Keratinocyte (primary cell): ENCODE data around the gene ZNF79. TPM values are rescaled to one million over a fixed set of nuclear protein-coding genes. Genes with fewer than 3 reads are reported as not detected.

ENCODE experiments used
- DNase-seq: peaks from one replicate; pipeline ENCODE4 v3.0.0-alpha.2; 2011; ENCODE audit warnings: low read depth, missing footprints, low spot score
- FAIRE-seq: peaks from 2 replicates; lab custom pipeline; 2011; peaks lifted over from hg19 to GRCh38; lab: Jason Lieb, UNC
- H2AFZ ChIP-seq: 2 replicates; pipeline ENCODE4 v1.6.0; 2012; ENCODE audit warnings: low read length, control low read depth, inconsistent platforms; ENCODE audit not compliant: control insufficient read depth
- H3K27ac ChIP-seq: 2 replicates; pipeline ENCODE4 v1.5.1; 2011; ENCODE audit warnings: low read length; ENCODE audit not compliant: control insufficient read depth, insufficient read depth
- H3K27me3 ChIP-seq: 3 replicates; pipeline ENCODE4 v1.6.0; 2011; ENCODE audit warnings: low read length; ENCODE audit not compliant: control insufficient read depth, insufficient read depth; ENCODE audit errors: extremely low read depth
- H3K36me3 ChIP-seq, 2 experiments: 2 replicates in 1 of 2; 3 replicates in 1 of 2; pipeline ENCODE4 v1.5.1; 2011; ENCODE audit warnings: low read length in 2 of 2, mild to moderate bottlenecking in 1 of 2; ENCODE audit not compliant: control insufficient read depth in 2 of 2, insufficient read depth in 2 of 2; ENCODE audit errors: extremely low read depth in 1 of 2
- H3K4me1 ChIP-seq: 3 replicates; pipeline ENCODE4 v1.5.1; 2011; ENCODE audit warnings: low read length; ENCODE audit not compliant: control insufficient read depth, insufficient read depth; ENCODE audit errors: extremely low read depth
- H3K4me2 ChIP-seq: 3 replicates; pipeline ENCODE4 v1.6.0; 2011; ENCODE audit warnings: low read depth, low read length; ENCODE audit not compliant: control insufficient read depth, insufficient read depth; ENCODE audit errors: extremely low read depth
- H3K4me3 ChIP-seq, 3 experiments: fragments of 200-600 bp in 1 of 3; sonication (generic) in 1 of 3; 2 replicates in 2 of 3; 3 replicates in 1 of 3; pipeline ENCODE4 v1.5.1; 2011 to 2016; ENCODE audit warnings: low read length in 3 of 3, mild to moderate bottlenecking in 3 of 3, control low read depth in 2 of 3, inconsistent platforms in 1 of 3, low read depth in 1 of 3, mixed read lengths in 1 of 3, mixed run types in 1 of 3, moderate library complexity in 1 of 3; ENCODE audit not compliant: control insufficient read depth in 2 of 3, insufficient read depth in 2 of 3; ENCODE audit errors: extremely low read depth in 1 of 3
- H3K79me2 ChIP-seq: 2 replicates; pipeline ENCODE4 v1.6.0; 2012; ENCODE audit warnings: low read length; ENCODE audit not compliant: control insufficient read depth, insufficient read depth
- H3K9ac ChIP-seq: 3 replicates; pipeline ENCODE4 v1.6.0; 2011; ENCODE audit warnings: low read length; ENCODE audit not compliant: control insufficient read depth, insufficient read depth; ENCODE audit errors: extremely low read depth
- H3K9me1 ChIP-seq: 3 replicates; pipeline ENCODE4 v1.6.0; 2011; ENCODE audit warnings: low read length; ENCODE audit not compliant: control insufficient read depth, insufficient read depth; ENCODE audit errors: extremely low read depth
- H3K9me3 ChIP-seq: 2 replicates; pipeline ENCODE4 v1.5.1; 2012; ENCODE audit warnings: low read depth, low read length; ENCODE audit not compliant: control insufficient read depth
- H4K20me1 ChIP-seq: 3 replicates; pipeline ENCODE4 v1.6.0; 2011; ENCODE audit warnings: low read length; ENCODE audit not compliant: control insufficient read depth, insufficient read depth; ENCODE audit errors: extremely low read depth
- CTCF ChIP-seq, 3 experiments: IDR thresholded peaks in 1 of 3; conservative IDR thresholded peaks in 1 of 3; optimal IDR thresholded peaks in 1 of 3; 2 replicates in 2 of 3; 3 replicates in 1 of 3; pipeline versions ENCODE3 to v1.5.1; 2011; ENCODE audit warnings: low read length in 3 of 3, mild to moderate bottlenecking in 3 of 3, moderate library complexity in 2 of 3, control low read depth in 1 of 3, inconsistent platforms in 1 of 3; ENCODE audit not compliant: insufficient read depth in 2 of 3; ENCODE audit errors: extremely low read depth in 1 of 3
- EZH2 ChIP-seq: IDR thresholded peaks from one replicate; pipeline ENCODE4 v1.6.1; 2012; ENCODE audit warnings: inconsistent platforms, mild to moderate bottlenecking, low read length, moderate library complexity
- dilution Hi-C: fragments of 300-500 bp; cut with MboI; formaldehyde crosslinking; loops from one replicate; pipeline ENCODE4 v1.7.0; 2020; ENCODE audit warnings: low sequenced_read_pairs; ENCODE audit not compliant: extremely low pct_ligation_motif_present
- polyA plus RNA-seq, 5 experiments: library from polyadenylated mRNA; depleted of rRNA in 3 of 5; stranded (reverse) in 3 of 5; stranded (forward) in 1 of 5; unstranded in 1 of 5; fragments of >200 nt; gene quantifications; 1 replicate in 1 of 5; 2 replicates in 3 of 5; 3 replicates in 1 of 5; pipeline versions ENCODE4 v1.2.1 to v1.2.3, GENCODE V29; 2011 to 2012; ENCODE audit warnings: missing spikeins in 2 of 5, low read depth in 1 of 5, low replicate concordance in 1 of 5

The ZNF79 gene
- polyA plus RNA-seq, 1 donor (not counting 4 experiments of a cell fraction or from before 2014, with no cell fraction given): 4.8 TPM

- H3K79me2 ChIP-seq: peaks cover 18% of the 10 kb centered on the region
- TF ChIP-seq EZH2 (no peak), CTCF (optimal IDR thresholded peaks at IDR 0.05 in 1 of 3, IDR thresholded peaks at IDR 0.05 in 1 of 3, conservative IDR thresholded peaks at IDR 0.05 in 1 of 3; ENCODE audit: extremely low read depth in 1 of 3, insufficient read depth in 2 of 3, low read length in 3 of 3) (no peak)
- no peak overlapping the region for H3K9ac ChIP-seq
- dilution Hi-C loops: no loop called here
- H4K20me1 ChIP-seq: peaks cover 13% of the 10 kb centered on the region
- peaks cover 45% of the 10 kb centered on the region for H3K4me1 ChIP-seq
- FAIRE-seq (no peak), DNase-seq (no peak)
- H3K36me3 ChIP-seq: no peaks in the 10 kb centered on the region
- no peak overlapping the region for H3K27ac ChIP-seq
- H2AFZ ChIP-seq: no peak overlapping the region
- H3K4me3 ChIP-seq: no peak overlapping the region
- no peaks in the 10 kb centered on the region for H3K9me3 ChIP-seq
- H3K9me1 ChIP-seq: peaks cover 2% of the 10 kb centered on the region
- H3K27me3 ChIP-seq: no peaks in the 10 kb centered on the region
- H3K4me2 ChIP-seq: no peak overlapping the region
These were observed 3.1 kb upstream of the ZNF79 start for GRCh38 chr9:127421057-127421456.

- FAIRE-seq: no peak
- Histone ChIP-seq H4K20me1 (peaks cover 10% of the 10 kb centered on the region), H2AFZ (no peak overlapping the region), H3K27ac (no peak overlapping the region), H3K9ac (no peak overlapping the region), H3K4me2 (peak overlapping the region; percentile 99), H3K9me1 (peaks cover 2% of the 10 kb centered on the region), H3K79me2 (peaks cover 27% of the 10 kb centered on the region), H3K4me3 (no peak overlapping the region), H3K9me3 (no peaks in the 10 kb centered on the region), H3K27me3 (no peaks in the 10 kb centered on the region), H3K4me1 (peaks cover 44% of the 10 kb centered on the region), H3K36me3 (no peaks in the 10 kb centered on the region)
- dilution Hi-C loops: no loop called here
- no peak for DNase-seq
- TF ChIP-seq CTCF (optimal IDR thresholded peaks at IDR 0.05 in 1 of 3, IDR thresholded peaks at IDR 0.05 in 1 of 3, conservative IDR thresholded peaks at IDR 0.05 in 1 of 3; ENCODE audit: extremely low read depth in 1 of 3, insufficient read depth in 2 of 3, low read length in 3 of 3) (no peak), EZH2 (no peak)
These were observed 1.9 kb upstream of the ZNF79 start for GRCh38 chr9:127422133-127422782.
